Cardiac fibroblast (primary cell): ENCODE results near the gene SET.
"Not testable (repeated sequence)": the region's sequence is repeated elsewhere in the genome, so short reads cannot be mapped to it uniquely, and the experiment has no call there.

Source experiments
- DNase-seq, 2 donors: peaks; one replicate each; pipeline versions ENCODE4 v3.0.0 to v3.0.0-alpha.2; 2010; ENCODE audit warnings: low read depth in 2 of 2
- H3K4me3 ChIP-seq, 2 donors: replicated peaks in 1 of 2; 1 replicate in 1 of 2; 2 replicates in 1 of 2; pipeline ENCODE4 v1.5.1; 2011; ENCODE audit warnings: low read depth in 2 of 2, low read length in 2 of 2, mild to moderate bottlenecking in 2 of 2, moderate library complexity in 1 of 2
- CTCF ChIP-seq: IDR thresholded peaks from one replicate; pipeline ENCODE4 v1.5.1; 2011; ENCODE audit warnings: low read depth, mild to moderate bottlenecking, low read length, inconsistent platforms

The SET gene

DNA sequence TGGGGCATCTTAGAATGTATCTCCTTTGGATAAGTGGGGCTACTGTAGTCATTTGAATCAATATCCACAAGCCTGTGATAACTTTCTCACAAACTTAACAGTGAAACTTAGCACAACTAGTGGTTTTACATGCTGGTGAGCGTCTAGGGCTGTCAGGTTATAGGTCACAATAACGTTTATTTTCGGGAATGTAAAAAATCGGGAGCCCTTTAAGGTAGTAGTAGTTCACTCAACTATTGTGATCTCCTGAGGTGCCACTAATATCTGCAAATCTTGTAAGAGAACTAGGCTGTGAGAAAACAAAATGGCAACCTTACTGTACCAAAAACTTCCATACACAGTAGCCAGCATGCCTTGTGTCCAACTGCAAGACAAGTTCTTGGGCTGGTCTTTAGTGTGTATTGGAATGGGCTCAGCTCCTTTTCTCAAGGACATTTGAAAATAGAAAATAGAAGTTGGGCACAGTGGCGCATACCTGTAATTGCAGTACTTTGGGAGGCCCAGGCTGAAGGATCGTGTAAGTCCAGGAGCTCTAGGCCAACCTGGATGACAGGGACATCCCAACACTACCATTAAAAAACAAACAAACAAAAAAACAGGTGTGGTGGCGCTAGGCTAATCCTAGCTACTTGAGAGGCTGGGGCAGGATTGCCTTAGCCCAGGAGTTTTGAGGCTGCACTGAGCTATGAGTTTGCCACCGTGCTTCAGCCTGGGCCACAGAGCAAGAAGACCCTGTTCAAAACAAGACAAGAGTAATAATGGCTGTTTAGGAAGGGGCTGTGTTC is 8.1 kb downstream of the SET start:
- no peak for TF ChIP-seq CTCF
- no peak for DNase-seq

GRCh38 chr9:128699096-128699795 is 10.2 kb downstream of the SET start:
- not testable (repeated sequence) for DNase-seq, H3K4me3 ChIP-seq

More for the DNA sequence above, 8.1 kb downstream of the SET start:
- H3K4me3 ChIP-seq: no peak overlapping the region

DNA sequence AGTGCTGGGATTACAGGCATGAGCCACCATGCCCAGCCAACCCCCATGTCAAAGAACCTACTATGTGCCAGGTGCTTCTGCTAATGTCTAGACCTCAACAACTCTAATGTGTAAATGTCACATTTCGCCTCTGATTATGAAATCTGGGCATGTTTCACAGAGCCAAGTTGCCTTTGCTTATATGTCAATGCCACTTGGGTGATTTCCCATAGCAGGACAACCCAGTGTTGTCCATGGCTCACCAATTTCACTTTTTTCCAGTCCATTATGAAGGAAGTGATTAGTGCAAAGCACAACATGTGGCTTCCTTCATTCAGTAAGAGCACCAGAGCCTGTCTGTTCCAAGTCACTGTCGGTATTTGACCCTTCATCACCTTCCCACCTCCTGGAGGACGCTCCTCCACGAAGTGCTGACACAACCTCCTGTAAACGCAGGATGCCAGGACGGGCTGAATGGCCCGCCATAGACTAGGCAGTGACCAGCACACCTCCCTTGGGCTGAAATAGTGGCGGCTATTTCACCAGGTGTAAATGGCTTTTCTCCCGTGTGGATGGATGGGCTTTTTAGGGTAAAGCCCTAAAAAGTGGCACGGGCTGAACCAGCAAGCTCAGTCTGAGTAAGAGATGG is 12.3 kb downstream of the SET start:
- no peak for DNase-seq
- H3K4me3 ChIP-seq: no peak overlapping the region
- no peak for TF ChIP-seq CTCF

DNA sequence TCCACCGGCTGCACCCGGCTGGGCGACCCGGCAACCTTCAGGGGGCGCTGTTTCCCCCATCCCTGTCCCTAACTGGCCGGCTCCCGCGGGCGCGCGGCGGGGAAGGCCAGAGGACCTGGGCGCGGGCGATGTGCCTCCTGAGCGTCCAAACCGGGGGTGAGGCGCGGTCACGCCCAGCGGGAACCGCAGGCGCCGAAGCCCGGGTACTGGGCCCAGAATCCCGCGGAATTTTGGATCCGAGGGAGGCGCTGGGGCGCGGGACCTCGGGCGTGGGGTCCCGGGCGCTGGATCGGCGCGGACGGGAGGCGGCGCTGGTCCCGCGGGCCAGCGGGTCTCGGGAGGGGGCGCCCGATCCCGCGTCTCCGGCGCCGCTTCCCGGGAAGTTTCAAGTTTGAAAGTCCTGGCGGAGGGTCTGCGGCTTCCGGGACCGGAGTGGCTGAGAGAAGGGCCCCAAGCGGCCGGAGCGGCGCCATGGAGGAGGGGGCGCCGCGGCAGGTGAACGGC is 13.5 kb downstream of the SET start, which contains the start of gene PKN3:
PKN3 (plus strand) TSS at position 59 of the 504 bp plus-strand sequence; CDS start at position 472, 413 bp downstream.
- peak; percentile 77 to 80 for DNase-seq
- peak; percentile 74 for TF ChIP-seq CTCF
- peak within 1 kb of the TSS; percentile 56 to 62 for H3K4me3 ChIP-seq

DNA sequence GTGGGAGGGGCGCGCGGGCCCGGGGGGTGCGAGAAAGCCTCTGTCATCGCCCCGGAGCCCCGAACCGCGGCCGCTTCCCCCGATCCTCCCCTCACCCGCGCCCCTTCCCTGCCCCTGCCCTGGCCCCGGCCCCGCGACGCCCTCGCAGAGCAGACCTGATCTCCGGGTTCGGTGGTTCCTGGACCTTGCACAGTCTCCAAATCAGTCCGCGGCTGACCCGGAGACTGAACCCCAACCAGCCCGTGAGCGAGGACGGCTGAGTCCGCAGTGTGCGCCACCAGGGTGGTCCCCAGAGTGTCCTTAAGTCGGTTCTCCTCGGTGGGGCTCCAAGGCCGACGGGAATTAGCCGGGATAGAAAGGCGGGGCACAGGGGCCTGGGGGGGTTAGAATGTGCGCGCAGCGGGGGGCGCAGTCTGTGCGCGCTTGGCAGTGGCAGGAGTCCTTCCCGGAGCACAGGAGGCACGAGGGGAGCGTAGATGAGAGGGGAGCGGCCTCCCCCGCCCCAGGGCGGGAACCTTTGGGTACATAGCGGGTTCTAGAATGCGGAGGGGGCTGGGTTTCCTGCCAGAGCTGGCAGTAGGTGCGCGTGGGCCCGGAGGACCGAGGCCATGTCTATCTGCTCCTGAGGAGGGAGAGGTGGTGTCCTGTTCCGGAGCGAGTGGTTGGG is 14.1 kb downstream of the SET start:
- peak in 1 of 2 donors; percentile 14 for DNase-seq
- no peak for TF ChIP-seq CTCF

GRCh38 chr9:128703616-128704355 is 14.8 kb downstream of the SET start:
- no peak for DNase-seq
- peak overlapping the region in 1 of 2 donors; percentile 56 for H3K4me3 ChIP-seq
- no peak for TF ChIP-seq CTCF

More for the DNA sequence above, 14.1 kb downstream of the SET start:
- peak overlapping the region; percentile 56 to 62 for H3K4me3 ChIP-seq
